Smooth muscle cell (in vitro differentiated cells): Measurements from ENCODE around the gene OPCML. TPM values are rescaled to one million over a fixed set of nuclear protein-coding genes. Genes with fewer than 3 reads are reported as not detected.

Experiments
- DNase-seq: peaks from one replicate; lab custom pipeline; 2025; ENCODE audit not compliant: unreplicated experiment; lab: John Stamatoyannopoulos, UW
- H2AFZ ChIP-seq: fragments of 200-600 bp; sonication (generic); 2 replicates; pipeline ENCODE4 v1.6.0; 2016; ENCODE audit warnings: antibody characterized with exemption, low read depth, mild to moderate bottlenecking
- H3F3A ChIP-seq: fragments of 200-600 bp; sonication (generic); 2 replicates; pipeline ENCODE4 v1.6.0; 2017; ENCODE audit warnings: antibody characterized with exemption, low read depth
- H3K27ac ChIP-seq: fragments of 200-600 bp; sonication (generic); 2 replicates; pipeline ENCODE4 v1.5.1; 2016; ENCODE audit warnings: low read depth, mild to moderate bottlenecking
- H3K27me3 ChIP-seq: fragments of 200-600 bp; sonication (generic); 2 replicates; pipeline ENCODE4 v1.6.1; 2016; ENCODE audit warnings: low read depth, mild to moderate bottlenecking
- H3K36me3 ChIP-seq: fragments of 200-600 bp; sonication (generic); 2 replicates; pipeline ENCODE4 v1.5.1; 2016; ENCODE audit warnings: low read depth
- H3K4me1 ChIP-seq: fragments of 200-600 bp; sonication (generic); 2 replicates; pipeline ENCODE4 v1.5.1; 2016; ENCODE audit warnings: low read depth
- H3K4me2 ChIP-seq: fragments of 200-600 bp; sonication (generic); 2 replicates; pipeline ENCODE4 v1.6.0; 2016; ENCODE audit warnings: mild to moderate bottlenecking
- H3K4me3 ChIP-seq: fragments of 200-600 bp; sonication (generic); 2 replicates; pipeline ENCODE4 v1.5.1; 2016; ENCODE audit warnings: mild to moderate bottlenecking
- H3K79me2 ChIP-seq: fragments of 200-600 bp; sonication (generic); 2 replicates; pipeline ENCODE4 v1.6.0; 2016; ENCODE audit warnings: low read depth, mild to moderate bottlenecking
- H3K9ac ChIP-seq: fragments of 200-600 bp; sonication (generic); 2 replicates; pipeline ENCODE4 v1.6.0; 2016; ENCODE audit warnings: low read depth
- H3K9me3 ChIP-seq: fragments of 200-600 bp; sonication (generic); replicated peaks from 2 replicates; pipeline ENCODE4 v1.5.1; 2016; ENCODE audit warnings: low read depth
- H4K20me1 ChIP-seq: fragments of 200-600 bp; sonication (generic); 2 replicates; pipeline ENCODE4 v1.6.0; 2016; ENCODE audit warnings: low read depth
- WGBS: methylation state at CpG from one replicate; pipeline ENCODE4 v1.1.7; 2016; ENCODE audit warnings: low lambda C conversion rate; 5-methylcytosine and 5-hydroxymethylcytosine counted together
- polyA plus RNA-seq: library from polyadenylated mRNA; unstranded; fragments of >200 nt; fragmentation: Nextera tagmentation; extraction: Ambion mirVana; gene quantifications from 2 replicates; pipeline ENCODE4 v1.2.1, GENCODE V29; 2016
- total RNA-seq: library from RNA; depleted of rRNA; stranded (reverse); fragments of >200 nt; gene quantifications from 2 replicates; pipeline ENCODE4 v1.2.3, GENCODE V29; 2014
- TF ChIP-seq, protein P1 (sequence below): fragments of 200-600 bp; sonication (generic); IDR thresholded peaks from 2 replicates; pipeline ENCODE4 v1.5.1; 2017; ENCODE audit warnings: borderline replicate concordance, mild to moderate bottlenecking, antibody characterized with exemption; ENCODE audit not compliant: insufficient read depth, poor library complexity, severe bottlenecking

The OPCML gene
- total and polyA plus RNA-seq, 2 experiments from 2014 or later = 0.42 to 0.58 TPM

DNA sequence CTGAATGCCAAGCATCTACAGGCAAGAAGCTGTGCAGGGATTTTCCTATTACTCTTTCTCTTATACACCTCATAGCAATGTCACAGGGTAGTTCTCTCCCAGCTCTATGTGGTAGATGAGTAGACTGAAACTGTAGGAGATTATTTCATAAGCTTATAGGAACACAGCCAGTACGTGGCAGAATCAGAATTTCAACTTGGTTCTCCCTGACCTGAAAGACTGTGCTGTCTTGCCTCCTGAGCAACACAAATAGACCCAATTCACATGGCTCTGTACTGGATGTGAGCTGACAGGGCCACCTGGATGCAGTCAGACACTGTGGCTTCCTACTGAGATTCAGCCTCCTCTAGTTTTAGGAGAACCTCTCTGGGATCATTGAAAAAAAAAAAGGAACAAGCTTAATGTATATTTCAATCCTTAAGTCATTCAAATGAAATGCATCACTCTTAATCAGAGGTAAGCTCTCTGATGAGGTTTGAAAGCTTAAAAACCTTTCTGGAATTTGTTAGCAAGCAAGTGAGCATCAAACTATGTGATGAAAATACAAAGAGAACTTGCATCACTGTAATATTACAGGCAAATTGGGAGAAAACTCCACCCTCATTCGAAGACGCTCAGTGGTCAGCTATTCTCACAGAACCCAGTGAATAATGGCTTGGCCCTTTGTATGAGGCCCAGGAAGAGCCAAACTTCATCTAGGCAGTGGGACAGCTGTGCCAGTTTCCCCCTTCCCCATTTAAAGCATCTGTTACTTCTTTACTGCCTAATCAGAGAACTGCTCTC is 1122.5 kb downstream of the OPCML start:
- Histone ChIP-seq H3K4me2 (no peak overlapping the region), H3K4me1 (no peaks in the 10 kb centered on the region), H3K4me3 (no peak overlapping the region), H3K36me3 (no peaks in the 10 kb centered on the region), H3F3A (no peaks in the 10 kb centered on the region), H4K20me1 (no peaks in the 10 kb centered on the region), H3K27ac (no peak overlapping the region), H2AFZ (no peak overlapping the region), H3K79me2 (no peaks in the 10 kb centered on the region), H3K9me3 (no peaks in the 10 kb centered on the region), H3K9ac (no peak overlapping the region), H3K27me3 (peaks cover 52% of the 10 kb centered on the region)
- DNase-seq = no peak
- WGBS = 85% methylated on average over 3 of the region's 3 CpGs
- TF ChIP-seq, protein P1, sequence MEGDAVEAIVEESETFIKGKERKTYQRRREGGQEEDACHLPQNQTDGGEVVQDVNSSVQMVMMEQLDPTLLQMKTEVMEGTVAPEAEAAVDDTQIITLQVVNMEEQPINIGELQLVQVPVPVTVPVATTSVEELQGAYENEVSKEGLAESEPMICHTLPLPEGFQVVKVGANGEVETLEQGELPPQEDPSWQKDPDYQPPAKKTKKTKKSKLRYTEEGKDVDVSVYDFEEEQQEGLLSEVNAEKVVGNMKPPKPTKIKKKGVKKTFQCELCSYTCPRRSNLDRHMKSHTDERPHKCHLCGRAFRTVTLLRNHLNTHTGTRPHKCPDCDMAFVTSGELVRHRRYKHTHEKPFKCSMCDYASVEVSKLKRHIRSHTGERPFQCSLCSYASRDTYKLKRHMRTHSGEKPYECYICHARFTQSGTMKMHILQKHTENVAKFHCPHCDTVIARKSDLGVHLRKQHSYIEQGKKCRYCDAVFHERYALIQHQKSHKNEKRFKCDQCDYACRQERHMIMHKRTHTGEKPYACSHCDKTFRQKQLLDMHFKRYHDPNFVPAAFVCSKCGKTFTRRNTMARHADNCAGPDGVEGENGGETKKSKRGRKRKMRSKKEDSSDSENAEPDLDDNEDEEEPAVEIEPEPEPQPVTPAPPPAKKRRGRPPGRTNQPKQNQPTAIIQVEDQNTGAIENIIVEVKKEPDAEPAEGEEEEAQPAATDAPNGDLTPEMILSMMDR = no peak

DNA sequence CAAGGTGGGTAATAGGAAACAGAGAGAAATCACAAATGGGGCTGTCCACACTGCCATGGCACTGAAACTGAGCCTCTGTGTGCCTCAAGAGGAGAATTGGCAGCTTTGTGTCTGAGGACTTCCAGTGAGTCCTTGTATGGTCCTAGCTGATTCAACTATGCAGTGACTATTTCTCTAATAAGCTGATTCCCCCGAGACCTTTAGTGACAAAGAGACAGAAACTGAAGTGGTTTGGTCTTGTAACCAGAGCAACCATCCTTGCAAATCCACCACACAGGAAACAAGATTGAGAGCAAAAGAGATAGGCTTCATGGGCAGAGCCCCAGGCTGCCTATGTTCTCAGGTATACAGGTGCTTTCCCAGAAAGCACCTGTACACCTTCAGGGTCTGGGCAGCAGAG is 1123.4 kb downstream of the OPCML start:
- Histone ChIP-seq H3K27me3 (peaks cover 49% of the 10 kb centered on the region), H4K20me1 (no peaks in the 10 kb centered on the region), H3F3A (no peaks in the 10 kb centered on the region), H3K4me1 (no peaks in the 10 kb centered on the region), H3K27ac (no peak overlapping the region), H3K4me3 (no peak overlapping the region), H3K4me2 (no peak overlapping the region), H2AFZ (no peak overlapping the region), H3K9ac (no peak overlapping the region), H3K79me2 (no peaks in the 10 kb centered on the region), H3K36me3 (no peaks in the 10 kb centered on the region), H3K9me3 (no peaks in the 10 kb centered on the region)
- WGBS = 85% methylated on average over 1 of the region's 1 CpG
- TF ChIP-seq, protein P1 = no peak
- DNase-seq = no peak

DNA sequence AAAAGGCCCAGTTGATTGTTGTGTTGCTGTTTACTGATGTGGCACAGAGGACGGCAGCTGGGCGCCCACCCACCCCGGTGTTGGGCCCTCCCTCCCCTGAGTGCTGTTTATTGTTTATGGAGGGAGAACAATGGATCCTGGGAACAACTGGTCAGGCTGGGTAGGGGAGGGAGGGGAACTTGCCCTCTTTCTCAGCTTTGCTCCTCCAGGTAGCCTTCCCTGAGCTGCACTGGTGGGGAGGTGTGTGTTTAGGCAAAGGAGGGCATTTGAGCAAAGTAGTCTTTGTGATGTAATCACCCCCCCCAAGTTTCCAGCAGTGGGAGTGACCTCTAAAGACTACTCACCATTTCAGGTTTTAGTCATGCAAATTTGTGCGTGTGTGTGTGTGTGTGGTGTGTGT is 1126.6 kb downstream of the OPCML start:
- no peaks in the 10 kb centered on the region for H4K20me1 ChIP-seq
- H3K4me3 ChIP-seq = no peak overlapping the region
- no peaks in the 10 kb centered on the region for H3F3A ChIP-seq
- no peak overlapping the region for H3K4me2 ChIP-seq
- no peaks in the 10 kb centered on the region for H3K79me2 ChIP-seq
- H3K27me3 ChIP-seq = peaks cover 40% of the 10 kb centered on the region
- WGBS = 35% methylated on average over 4 of the region's 4 CpGs
- H3K9me3 ChIP-seq = no peaks in the 10 kb centered on the region
- no peaks in the 10 kb centered on the region for H3K4me1 ChIP-seq
- DNase-seq = no peak
- no peaks in the 10 kb centered on the region for H3K36me3 ChIP-seq
- H2AFZ ChIP-seq = no peak overlapping the region
- no peak overlapping the region for H3K27ac ChIP-seq
- TF ChIP-seq, protein P1 = no peak
- H3K9ac ChIP-seq = no peak overlapping the region
